HepG2 (cell line): ENCODE results near the gene MTCH1. TPM values are rescaled to one million over a fixed set of nuclear protein-coding genes. Genes with fewer than 3 reads are reported as not detected.

ENCODE experiments used
- GATA4 ChIP-seq: sonication (generic); IDR thresholded peaks from 2 replicates; pipeline ENCODE4 v1.6.1; 2016; ENCODE audit warnings: antibody characterized with exemption, low read depth, borderline replicate concordance
- SP5 ChIP-seq: IDR thresholded peaks from 2 replicates; pipeline ENCODE4 v1.6.1; 2016; ENCODE audit warnings: low read depth, borderline replicate concordance
- ZNF562 ChIP-seq: sonication (generic); formaldehyde crosslinking; IDR thresholded peaks from 2 replicates; pipeline ENCODE4 v1.8.0; 2022; ENCODE audit warnings: missing genetic modification reagents, borderline replicate concordance
- polyA plus RNA-seq, 8 experiments: library from polyadenylated mRNA; depleted of rRNA in 3 of 8; stranded (reverse) in 7 of 8; unstranded in 1 of 8; fragments of >200 nt; fragmentation: Illumina TruSeq in 4 of 8; extraction: Trizol in 4 of 8; gene quantifications; 2 replicates each; pipeline versions ENCODE4 v1.2.1 to v1.2.3, GENCODE V29; 2011 to 2016; ENCODE audit warnings: low read depth in 4 of 8, missing spikeins in 1 of 8, mixed read lengths in 1 of 8; ENCODE audit not compliant: insufficient read depth in 1 of 8
- total RNA-seq, 5 experiments: library from RNA; depleted of rRNA; stranded (reverse); fragments of >200 nt; fragmentation: Illumina TruSeq; extraction: Trizol; gene quantifications; 2 replicates each; pipeline ENCODE4 v1.2.3, GENCODE V29; 2016; ENCODE audit warnings: low read depth in 1 of 5
- TF ChIP-seq, protein P1 (sequence below): sonication (generic); formaldehyde crosslinking; IDR thresholded peaks from 2 replicates; pipeline ENCODE4 v1.5.1; 2020; ENCODE audit warnings: mild to moderate bottlenecking, missing genetic modification reagents, borderline replicate concordance
- TF ChIP-seq, protein P2 (sequence below): sonication (generic); formaldehyde crosslinking; IDR thresholded peaks from 2 replicates; pipeline ENCODE4 v1.5.1; 2020; ENCODE audit warnings: mild to moderate bottlenecking, moderate library complexity, missing genetic modification reagents
- TF ChIP-seq, protein P3 (sequence below): sonication (generic); formaldehyde crosslinking; IDR thresholded peaks from 2 replicates; pipeline ENCODE4 v1.5.0; 2020; ENCODE audit warnings: mild to moderate bottlenecking, missing genetic modification reagents, borderline replicate concordance
- TF ChIP-seq, protein P4 (sequence below): sonication (generic); formaldehyde crosslinking; IDR thresholded peaks from one replicate; pipeline ENCODE4 v1.5.1; 2020; ENCODE audit warnings: mild to moderate bottlenecking, missing genetic modification reagents; ENCODE audit errors: not compliant biosample characterization

Gene MTCH1
- total and polyA plus RNA-seq, 2 of the 13 experiments (the other 11 are each of a cell fraction or from before 2014, with no cell fraction given): 86.2 to 144 TPM

DNA sequence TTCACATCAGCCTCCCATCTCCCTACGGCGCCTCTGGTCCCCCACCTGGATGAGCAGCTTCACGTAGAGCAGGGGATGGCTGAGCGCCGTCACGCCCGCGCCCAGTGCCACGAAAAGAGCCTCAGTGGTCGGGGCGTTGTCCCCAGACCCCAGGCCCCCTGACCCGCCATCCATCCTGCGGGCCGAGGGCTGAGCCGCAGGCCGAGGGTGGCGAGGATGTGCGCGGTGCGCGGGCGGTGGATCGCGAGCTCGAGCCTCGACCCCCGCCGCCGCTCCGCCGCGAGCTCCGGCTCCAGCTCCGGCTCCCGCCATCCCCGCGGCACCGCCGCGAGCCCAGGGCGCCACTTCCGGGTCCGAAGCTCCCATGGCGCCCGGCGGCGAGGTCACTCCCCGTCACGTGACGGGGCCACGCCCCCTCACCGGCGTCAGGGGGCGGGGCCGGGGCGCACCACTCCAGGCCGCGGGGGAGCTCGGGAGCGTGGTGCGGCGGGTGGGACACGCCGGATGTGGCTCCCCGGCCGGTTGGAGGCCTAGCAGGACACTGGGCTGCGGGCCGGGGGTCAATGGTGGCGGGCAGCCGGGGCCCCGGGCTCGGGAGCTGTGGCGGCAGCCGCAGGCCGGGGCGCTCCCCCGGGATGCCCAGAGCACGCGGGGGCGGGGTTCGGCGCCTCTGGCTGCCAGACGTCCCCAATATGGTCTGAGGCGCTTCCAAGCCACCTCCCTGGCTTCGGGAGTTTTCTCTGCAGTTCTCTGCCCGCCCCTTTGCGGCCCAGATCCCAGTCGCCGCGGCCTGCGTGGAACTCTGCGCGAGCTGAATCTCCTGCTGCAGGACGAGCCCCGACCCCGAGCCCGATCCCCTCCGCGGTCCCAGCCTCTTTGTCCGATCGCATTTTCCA is at the start of gene MTCH1 (continued):
- TF ChIP-seq, protein P1, sequence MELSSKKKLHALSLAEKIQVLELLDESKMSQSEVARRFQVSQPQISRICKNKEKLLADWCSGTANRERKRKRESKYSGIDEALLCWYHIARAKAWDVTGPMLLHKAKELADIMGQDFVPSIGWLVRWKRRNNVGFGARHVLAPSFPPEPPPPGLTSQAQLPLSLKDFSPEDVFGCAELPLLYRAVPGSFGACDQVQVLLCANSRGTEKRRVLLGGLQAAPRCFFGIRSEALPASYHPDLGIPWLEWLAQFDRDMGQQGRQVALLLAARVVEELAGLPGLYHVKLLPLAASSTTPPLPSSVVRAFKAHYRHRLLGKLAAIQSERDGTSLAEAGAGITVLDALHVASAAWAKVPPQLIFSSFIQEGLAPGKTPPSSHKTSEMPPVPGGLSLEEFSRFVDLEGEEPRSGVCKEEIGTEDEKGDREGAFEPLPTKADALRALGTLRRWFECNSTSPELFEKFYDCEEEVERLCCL (CRISPR knock-in tag): no peak
- peak; percentile 83 for TF ChIP-seq SP5 (CRISPR knock-in tag)
- TF ChIP-seq, protein P2, sequence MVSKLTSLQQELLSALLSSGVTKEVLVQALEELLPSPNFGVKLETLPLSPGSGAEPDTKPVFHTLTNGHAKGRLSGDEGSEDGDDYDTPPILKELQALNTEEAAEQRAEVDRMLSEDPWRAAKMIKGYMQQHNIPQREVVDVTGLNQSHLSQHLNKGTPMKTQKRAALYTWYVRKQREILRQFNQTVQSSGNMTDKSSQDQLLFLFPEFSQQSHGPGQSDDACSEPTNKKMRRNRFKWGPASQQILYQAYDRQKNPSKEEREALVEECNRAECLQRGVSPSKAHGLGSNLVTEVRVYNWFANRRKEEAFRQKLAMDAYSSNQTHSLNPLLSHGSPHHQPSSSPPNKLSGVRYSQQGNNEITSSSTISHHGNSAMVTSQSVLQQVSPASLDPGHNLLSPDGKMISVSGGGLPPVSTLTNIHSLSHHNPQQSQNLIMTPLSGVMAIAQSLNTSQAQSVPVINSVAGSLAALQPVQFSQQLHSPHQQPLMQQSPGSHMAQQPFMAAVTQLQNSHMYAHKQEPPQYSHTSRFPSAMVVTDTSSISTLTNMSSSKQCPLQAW (CRISPR knock-in tag): peak; percentile 53; the same call in 1 of the 2 replicates
- TF ChIP-seq, protein P3, sequence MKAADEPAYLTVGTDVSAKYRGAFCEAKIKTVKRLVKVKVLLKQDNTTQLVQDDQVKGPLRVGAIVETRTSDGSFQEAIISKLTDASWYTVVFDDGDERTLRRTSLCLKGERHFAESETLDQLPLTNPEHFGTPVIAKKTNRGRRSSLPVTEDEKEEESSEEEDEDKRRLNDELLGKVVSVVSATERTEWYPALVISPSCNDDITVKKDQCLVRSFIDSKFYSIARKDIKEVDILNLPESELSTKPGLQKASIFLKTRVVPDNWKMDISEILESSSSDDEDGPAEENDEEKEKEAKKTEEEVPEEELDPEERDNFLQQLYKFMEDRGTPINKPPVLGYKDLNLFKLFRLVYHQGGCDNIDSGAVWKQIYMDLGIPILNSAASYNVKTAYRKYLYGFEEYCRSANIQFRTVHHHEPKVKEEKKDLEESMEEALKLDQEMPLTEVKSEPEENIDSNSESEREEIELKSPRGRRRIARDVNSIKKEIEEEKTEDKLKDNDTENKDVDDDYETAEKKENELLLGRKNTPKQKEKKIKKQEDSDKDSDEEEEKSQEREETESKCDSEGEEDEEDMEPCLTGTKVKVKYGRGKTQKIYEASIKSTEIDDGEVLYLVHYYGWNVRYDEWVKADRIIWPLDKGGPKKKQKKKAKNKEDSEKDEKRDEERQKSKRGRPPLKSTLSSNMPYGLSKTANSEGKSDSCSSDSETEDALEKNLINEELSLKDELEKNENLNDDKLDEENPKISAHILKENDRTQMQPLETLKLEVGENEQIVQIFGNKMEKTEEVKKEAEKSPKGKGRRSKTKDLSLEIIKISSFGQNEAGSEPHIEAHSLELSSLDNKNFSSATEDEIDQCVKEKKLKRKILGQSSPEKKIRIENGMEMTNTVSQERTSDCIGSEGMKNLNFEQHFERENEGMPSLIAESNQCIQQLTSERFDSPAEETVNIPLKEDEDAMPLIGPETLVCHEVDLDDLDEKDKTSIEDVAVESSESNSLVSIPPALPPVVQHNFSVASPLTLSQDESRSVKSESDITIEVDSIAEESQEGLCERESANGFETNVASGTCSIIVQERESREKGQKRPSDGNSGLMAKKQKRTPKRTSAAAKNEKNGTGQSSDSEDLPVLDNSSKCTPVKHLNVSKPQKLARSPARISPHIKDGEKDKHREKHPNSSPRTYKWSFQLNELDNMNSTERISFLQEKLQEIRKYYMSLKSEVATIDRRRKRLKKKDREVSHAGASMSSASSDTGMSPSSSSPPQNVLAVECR (CRISPR knock-in tag): peak; percentile 97
- TF ChIP-seq, protein P4, sequence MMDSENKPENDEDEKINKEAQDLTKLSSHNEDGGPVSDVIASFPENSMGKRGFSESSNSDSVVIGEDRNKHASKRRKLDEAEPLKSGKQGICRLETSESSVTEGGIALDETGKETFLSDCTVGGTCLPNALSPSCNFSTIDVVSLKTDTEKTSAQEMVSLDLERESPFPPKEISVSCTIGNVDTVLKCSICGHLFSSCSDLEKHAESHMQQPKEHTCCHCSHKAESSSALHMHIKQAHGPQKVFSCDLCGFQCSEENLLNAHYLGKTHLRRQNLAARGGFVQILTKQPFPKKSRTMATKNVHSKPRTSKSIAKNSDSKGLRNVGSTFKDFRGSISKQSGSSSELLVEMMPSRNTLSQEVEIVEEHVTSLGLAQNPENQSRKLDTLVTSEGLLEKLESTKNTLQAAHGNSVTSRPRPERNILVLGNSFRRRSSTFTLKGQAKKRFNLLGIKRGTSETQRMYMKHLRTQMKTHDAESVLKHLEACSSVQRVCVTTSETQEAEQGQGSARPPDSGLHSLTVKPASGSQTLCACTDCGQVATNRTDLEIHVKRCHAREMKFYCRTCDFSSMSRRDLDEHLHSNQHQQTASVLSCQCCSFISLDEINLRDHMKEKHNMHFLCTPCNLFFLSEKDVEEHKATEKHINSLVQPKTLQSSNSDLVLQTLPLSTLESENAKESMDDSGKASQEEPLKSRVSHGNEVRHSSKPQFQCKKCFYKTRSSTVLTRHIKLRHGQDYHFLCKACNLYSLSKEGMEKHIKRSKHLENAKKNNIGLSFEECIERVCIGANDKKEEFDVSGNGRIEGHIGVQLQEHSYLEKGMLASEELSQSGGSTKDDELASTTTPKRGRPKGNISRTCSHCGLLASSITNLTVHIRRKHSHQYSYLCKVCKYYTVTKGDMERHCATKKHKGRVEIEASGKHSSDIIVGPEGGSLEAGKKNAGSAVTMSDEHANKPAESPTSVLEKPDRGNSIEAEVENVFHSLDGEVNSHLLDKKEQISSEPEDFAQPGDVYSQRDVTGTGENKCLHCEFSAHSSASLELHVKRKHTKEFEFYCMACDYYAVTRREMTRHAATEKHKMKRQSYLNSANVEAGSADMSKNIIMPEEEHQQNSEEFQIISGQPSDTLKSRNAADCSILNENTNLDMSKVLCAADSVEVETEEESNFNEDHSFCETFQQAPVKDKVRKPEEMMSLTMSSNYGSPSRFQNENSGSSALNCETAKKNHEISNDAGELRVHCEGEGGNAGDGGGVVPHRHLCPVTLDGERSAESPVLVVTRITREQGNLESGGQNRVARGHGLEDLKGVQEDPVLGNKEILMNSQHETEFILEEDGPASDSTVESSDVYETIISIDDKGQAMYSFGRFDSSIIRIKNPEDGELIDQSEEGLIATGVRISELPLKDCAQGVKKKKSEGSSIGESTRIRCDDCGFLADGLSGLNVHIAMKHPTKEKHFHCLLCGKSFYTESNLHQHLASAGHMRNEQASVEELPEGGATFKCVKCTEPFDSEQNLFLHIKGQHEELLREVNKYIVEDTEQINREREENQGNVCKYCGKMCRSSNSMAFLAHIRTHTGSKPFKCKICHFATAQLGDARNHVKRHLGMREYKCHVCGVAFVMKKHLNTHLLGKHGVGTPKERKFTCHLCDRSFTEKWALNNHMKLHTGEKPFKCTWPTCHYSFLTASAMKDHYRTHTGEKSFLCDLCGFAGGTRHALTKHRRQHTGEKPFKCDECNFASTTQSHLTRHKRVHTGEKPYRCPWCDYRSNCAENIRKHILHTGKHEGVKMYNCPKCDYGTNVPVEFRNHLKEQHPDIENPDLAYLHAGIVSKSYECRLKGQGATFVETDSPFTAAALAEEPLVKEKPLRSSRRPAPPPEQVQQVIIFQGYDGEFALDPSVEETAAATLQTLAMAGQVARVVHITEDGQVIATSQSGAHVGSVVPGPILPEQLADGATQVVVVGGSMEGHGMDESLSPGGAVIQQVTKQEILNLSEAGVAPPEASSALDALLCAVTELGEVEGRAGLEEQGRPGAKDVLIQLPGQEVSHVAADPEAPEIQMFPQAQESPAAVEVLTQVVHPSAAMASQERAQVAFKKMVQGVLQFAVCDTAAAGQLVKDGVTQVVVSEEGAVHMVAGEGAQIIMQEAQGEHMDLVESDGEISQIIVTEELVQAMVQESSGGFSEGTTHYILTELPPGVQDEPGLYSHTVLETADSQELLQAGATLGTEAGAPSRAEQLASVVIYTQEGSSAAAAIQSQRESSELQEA (CRISPR knock-in tag): no peak
- no peak; the same call in 1 of the 2 replicates for TF ChIP-seq GATA4
- peak; percentile 28; the same call in 1 of the 2 replicates for TF ChIP-seq ZNF562 (CRISPR knock-in tag)
